ENCODE data around the gene NHLRC1.
A peak's percentile ranks its signal among the peaks of the same experiment; 100 is the strongest.

NHLRC1 gene

DNA sequence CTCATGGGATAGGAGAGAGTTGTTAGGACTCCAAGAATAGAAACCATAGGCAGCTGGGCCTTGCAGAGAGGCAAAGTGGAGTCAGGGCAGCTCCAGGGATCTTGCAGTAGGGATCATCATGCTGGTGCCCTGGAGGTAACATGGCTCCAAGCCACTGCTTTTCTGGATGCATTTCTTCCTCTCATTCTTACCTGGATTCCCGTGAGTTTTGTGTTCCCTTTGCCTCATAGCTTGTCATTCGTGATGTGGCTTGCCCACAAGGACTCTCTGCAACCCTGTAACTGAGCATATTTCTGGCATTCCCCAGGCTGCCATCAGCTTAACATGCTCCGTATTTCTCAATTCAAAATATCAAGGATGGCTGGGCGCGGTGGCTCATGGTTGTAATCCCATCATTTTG, 5.3 kb downstream of the NHLRC1 start:
- no peak overlapping the region for H3K4me3 ChIP-seq (ENCODE audit: low read depth, low read length)
- TF ChIP-seq, protein P1, sequence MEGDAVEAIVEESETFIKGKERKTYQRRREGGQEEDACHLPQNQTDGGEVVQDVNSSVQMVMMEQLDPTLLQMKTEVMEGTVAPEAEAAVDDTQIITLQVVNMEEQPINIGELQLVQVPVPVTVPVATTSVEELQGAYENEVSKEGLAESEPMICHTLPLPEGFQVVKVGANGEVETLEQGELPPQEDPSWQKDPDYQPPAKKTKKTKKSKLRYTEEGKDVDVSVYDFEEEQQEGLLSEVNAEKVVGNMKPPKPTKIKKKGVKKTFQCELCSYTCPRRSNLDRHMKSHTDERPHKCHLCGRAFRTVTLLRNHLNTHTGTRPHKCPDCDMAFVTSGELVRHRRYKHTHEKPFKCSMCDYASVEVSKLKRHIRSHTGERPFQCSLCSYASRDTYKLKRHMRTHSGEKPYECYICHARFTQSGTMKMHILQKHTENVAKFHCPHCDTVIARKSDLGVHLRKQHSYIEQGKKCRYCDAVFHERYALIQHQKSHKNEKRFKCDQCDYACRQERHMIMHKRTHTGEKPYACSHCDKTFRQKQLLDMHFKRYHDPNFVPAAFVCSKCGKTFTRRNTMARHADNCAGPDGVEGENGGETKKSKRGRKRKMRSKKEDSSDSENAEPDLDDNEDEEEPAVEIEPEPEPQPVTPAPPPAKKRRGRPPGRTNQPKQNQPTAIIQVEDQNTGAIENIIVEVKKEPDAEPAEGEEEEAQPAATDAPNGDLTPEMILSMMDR (IDR thresholded peaks at IDR 0.05; ENCODE audit: low read depth, low read length): no peak
- TF ChIP-seq MYC (IDR thresholded peaks at IDR 0.05; ENCODE audit: low read depth, low read length): no peak
- TF ChIP-seq POLR2A (IDR thresholded peaks at IDR 0.05; ENCODE audit: extremely low read depth, insufficient read length): no peak
- TF ChIP-seq, protein P2, sequence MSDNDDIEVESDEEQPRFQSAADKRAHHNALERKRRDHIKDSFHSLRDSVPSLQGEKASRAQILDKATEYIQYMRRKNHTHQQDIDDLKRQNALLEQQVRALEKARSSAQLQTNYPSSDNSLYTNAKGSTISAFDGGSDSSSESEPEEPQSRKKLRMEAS (IDR thresholded peaks at IDR 0.05; ENCODE audit: low read depth, low read length): no peak
- no peak for DNase-seq (ENCODE audit: low read depth)

DNA sequence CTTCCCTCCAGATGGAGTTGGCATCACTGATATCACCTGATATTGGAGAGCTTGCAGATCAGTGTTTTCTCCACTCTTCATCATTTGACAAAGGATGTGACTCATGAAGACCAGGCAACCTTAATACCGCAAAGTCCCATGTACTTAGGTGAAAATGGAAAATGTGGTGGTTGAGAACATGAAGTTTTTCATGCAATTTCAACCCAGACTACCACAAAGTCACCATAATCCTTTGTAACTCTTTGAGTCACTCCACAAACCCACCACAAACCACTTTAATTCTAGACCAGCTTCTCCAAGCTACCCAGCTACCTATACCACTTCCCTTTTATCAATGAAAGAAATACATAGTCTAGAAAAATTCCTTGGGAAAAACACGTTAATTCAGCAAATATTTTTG, 7.1 kb downstream of the NHLRC1 start:
- no peak overlapping the region for H3K4me3 ChIP-seq (ENCODE audit: low read depth, low read length)
- DNase-seq (ENCODE audit: low read depth): peak; percentile 61
- TF ChIP-seq, protein P2 (IDR thresholded peaks at IDR 0.05; ENCODE audit: low read depth, low read length): no peak
- TF ChIP-seq MYC (IDR thresholded peaks at IDR 0.05; ENCODE audit: low read depth, low read length) (no peak), POLR2A (IDR thresholded peaks at IDR 0.05; ENCODE audit: extremely low read depth, insufficient read length) (no peak)
- TF ChIP-seq, protein P1 (IDR thresholded peaks at IDR 0.05; ENCODE audit: low read depth, low read length): no peak

DNA sequence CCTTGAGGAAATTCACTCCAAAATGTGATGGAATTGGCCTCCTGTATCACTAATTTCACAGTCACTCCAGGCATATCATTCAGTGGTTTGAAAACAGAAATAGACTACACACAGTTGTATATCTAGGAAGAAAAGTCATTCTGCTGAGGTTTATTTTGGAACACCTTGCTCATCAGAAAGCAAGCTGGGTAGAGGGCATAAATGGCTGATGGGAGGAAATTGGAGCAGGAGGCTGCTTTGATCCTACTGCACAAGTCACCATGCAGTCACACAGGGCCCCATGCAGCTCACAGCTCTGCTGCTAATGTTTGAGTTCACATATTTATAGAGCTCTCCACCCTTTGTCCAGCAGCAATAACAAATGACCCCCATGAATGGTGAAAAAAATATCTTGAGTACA, 12.3 kb downstream of the NHLRC1 start:
- DNase-seq (ENCODE audit: low read depth): no peak
- no peak overlapping the region for H3K4me3 ChIP-seq (ENCODE audit: low read depth, low read length)
- TF ChIP-seq, protein P2 (IDR thresholded peaks at IDR 0.05; ENCODE audit: low read depth, low read length): no peak

DNA sequence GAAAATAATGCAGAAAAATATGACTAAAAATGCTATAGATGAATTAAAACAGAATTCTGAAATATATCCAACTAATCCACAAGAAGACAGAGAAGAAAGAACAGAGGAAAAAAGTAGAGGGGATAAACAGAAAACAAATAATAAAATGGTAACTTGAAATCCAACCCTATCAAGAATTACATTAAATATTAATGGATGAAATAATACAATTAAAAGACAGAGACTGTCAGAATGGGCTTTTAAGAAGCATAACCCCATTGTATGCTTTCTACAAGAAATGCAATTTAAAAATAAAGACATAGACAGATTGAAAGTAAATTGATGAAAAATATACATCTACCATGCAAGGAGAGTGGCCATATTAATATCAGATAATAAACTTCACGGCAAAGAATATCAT, 15.4 kb downstream of the NHLRC1 start:
- H3K4me3 ChIP-seq (ENCODE audit: low read depth, low read length): no peak overlapping the region
- TF ChIP-seq POLR2A (IDR thresholded peaks at IDR 0.05; ENCODE audit: extremely low read depth, insufficient read length) (no peak), MYC (IDR thresholded peaks at IDR 0.05; ENCODE audit: low read depth, low read length) (no peak)
- TF ChIP-seq, protein P1 (IDR thresholded peaks at IDR 0.05; ENCODE audit: low read depth, low read length): no peak
- TF ChIP-seq, protein P2 (IDR thresholded peaks at IDR 0.05; ENCODE audit: low read depth, low read length): no peak
- DNase-seq (ENCODE audit: low read depth): no peak

DNA sequence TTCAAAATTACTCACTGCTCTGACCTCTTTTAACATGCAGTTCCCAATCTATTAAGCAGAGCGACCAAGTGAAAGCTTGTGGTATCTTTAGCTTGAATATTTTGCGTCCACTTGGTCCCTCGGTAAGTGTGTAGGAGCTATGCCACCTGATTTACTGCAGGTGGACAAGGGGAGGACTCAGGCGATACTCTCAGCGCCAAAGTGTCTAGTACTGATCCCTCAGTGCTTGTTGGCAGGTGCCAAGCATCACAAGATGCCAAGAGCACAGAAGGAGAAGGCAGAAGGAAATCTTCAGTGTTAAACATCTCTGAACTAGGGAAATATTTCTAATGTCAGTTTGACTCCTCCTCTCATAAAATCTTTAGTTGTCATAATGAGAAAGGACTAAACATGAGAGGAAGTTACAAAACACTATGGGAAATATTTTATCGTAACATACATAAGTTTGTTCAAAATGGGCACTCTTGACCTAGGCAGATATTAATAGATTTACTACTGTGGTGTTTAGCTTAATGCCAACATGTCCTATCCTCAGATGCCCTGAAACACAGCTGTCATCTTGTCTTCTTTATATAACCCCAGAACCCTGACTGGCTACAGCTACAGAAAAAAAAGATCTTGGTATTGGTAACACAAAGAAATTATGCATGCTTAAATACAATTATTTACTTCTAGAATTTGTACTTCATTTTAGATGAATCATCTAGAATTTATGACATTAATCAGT, 19.5 kb downstream of the NHLRC1 start:
- H3K4me3 ChIP-seq (ENCODE audit: low read depth, low read length): no peak overlapping the region
- TF ChIP-seq, protein P2 (IDR thresholded peaks at IDR 0.05; ENCODE audit: low read depth, low read length): no peak
- no peak for TF ChIP-seq MYC (IDR thresholded peaks at IDR 0.05; ENCODE audit: low read depth, low read length)
- TF ChIP-seq, protein P1 (IDR thresholded peaks at IDR 0.05; ENCODE audit: low read depth, low read length): no peak
- no peak for TF ChIP-seq POLR2A (IDR thresholded peaks at IDR 0.05; ENCODE audit: extremely low read depth, insufficient read length)
- DNase-seq (ENCODE audit: low read depth): no peak

DNA sequence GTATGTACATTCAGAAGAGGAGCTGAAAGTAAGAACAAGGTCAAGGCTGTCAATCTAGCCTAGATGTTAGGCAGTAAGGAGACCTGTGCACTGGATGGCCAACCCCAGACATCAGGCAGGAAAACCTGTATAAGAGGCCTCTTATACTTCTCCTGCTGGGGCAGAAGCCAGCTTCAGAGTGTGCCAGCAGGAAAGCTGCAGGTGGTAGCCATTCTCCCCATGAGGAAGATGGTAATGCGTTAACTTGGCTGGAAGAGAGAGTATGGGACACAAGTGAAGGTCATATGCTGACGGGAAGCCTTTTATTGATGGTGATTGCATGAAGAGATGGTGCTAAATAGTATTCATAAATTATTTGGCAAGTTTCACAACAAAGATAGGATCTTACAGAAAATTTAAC, 20.6 kb downstream of the NHLRC1 start:
- no peak for TF ChIP-seq POLR2A (IDR thresholded peaks at IDR 0.05; ENCODE audit: extremely low read depth, insufficient read length)
- TF ChIP-seq, protein P1 (IDR thresholded peaks at IDR 0.05; ENCODE audit: low read depth, low read length): no peak
- TF ChIP-seq, protein P2 (IDR thresholded peaks at IDR 0.05; ENCODE audit: low read depth, low read length): no peak
- no peak for TF ChIP-seq MYC (IDR thresholded peaks at IDR 0.05; ENCODE audit: low read depth, low read length)
- H3K4me3 ChIP-seq (ENCODE audit: low read depth, low read length): no peak overlapping the region
- DNase-seq (ENCODE audit: low read depth): no peak

All from NB4 (cell line).